H9 (cell line): Measurements from ENCODE around the gene GRIA4. TPM values are rescaled to one million over a fixed set of nuclear protein-coding genes. Genes with fewer than 3 reads are reported as not detected.

Experiments
- DNase-seq: peaks from one replicate; pipeline ENCODE4 v3.0.0-alpha.2; 2017
- H2AFZ ChIP-seq: one replicate; pipeline ENCODE4 v1.6.1; 2013; ENCODE audit warnings: mild to moderate bottlenecking, low read length, control low read depth, moderate library complexity
- H2AK5ac ChIP-seq: 2 replicates; pipeline ENCODE4 v1.6.1; 2013; ENCODE audit warnings: low read length, control low read depth, mixed read lengths; ENCODE audit not compliant: insufficient read length
- H2BK120ac ChIP-seq: one replicate; pipeline ENCODE4 v1.6.1; 2013; ENCODE audit warnings: low read depth, mild to moderate bottlenecking, low read length, control low read depth, inconsistent platforms; ENCODE audit not compliant: poor library complexity, severe bottlenecking
- H2BK12ac ChIP-seq: 2 replicates; pipeline ENCODE4 v1.6.1; 2013; ENCODE audit warnings: low read length, control low read depth, mixed read lengths, low read depth; ENCODE audit not compliant: insufficient read length
- H2BK15ac ChIP-seq: 2 replicates; pipeline ENCODE4 v1.6.1; 2013; ENCODE audit warnings: low read depth, low read length, control low read depth
- H2BK20ac ChIP-seq: one replicate; pipeline ENCODE4 v1.6.1; 2013; ENCODE audit warnings: low read depth, mild to moderate bottlenecking, low read length, control low read depth, inconsistent platforms; ENCODE audit not compliant: poor library complexity, severe bottlenecking
- H2BK5ac ChIP-seq: 2 replicates; pipeline ENCODE4 v1.6.1; 2013; ENCODE audit warnings: low read length, control low read depth, mixed read lengths; ENCODE audit not compliant: insufficient read length
- H3K14ac ChIP-seq: 2 replicates; pipeline ENCODE4 v1.6.1; 2013; ENCODE audit warnings: low read length, control low read depth; ENCODE audit not compliant: insufficient read depth
- H3K18ac ChIP-seq: 2 replicates; pipeline ENCODE4 v1.6.1; 2013; ENCODE audit warnings: low read depth, mild to moderate bottlenecking, mixed read lengths, low read length, control low read depth; ENCODE audit not compliant: insufficient read length
- H3K23ac ChIP-seq: 2 replicates; pipeline ENCODE4 v1.6.1; 2013; ENCODE audit warnings: low read length, control low read depth, mixed read lengths, low read depth; ENCODE audit not compliant: insufficient read length
- H3K23me2 ChIP-seq: 2 replicates; pipeline ENCODE4 v1.6.1; 2013; ENCODE audit warnings: low read depth, mild to moderate bottlenecking, mixed read lengths, low read length, control low read depth; ENCODE audit not compliant: insufficient read length, poor library complexity, severe bottlenecking
- H3K27ac ChIP-seq: 2 replicates; pipeline ENCODE4 v1.5.1; 2013; ENCODE audit warnings: low read length, control low read depth, mixed read lengths, low read depth; ENCODE audit not compliant: insufficient read length
- H3K27me3 ChIP-seq: 2 replicates; pipeline ENCODE4 v1.6.1; 2013; ENCODE audit warnings: low read length, control low read depth, inconsistent platforms; ENCODE audit not compliant: insufficient read depth
- H3K4ac ChIP-seq: 2 replicates; pipeline ENCODE4 v1.6.1; 2013; ENCODE audit warnings: low read depth, mild to moderate bottlenecking, control low read depth, inconsistent platforms, low read length, moderate library complexity
- H3K4me1 ChIP-seq: 2 replicates; pipeline ENCODE4 v1.6.1; 2013; ENCODE audit warnings: low read length, control low read depth, inconsistent platforms; ENCODE audit not compliant: insufficient read depth
- H3K4me2 ChIP-seq: 2 replicates; pipeline ENCODE4 v1.6.1; 2013; ENCODE audit warnings: low read length, control low read depth, mixed read lengths; ENCODE audit not compliant: insufficient read length, insufficient read depth
- H3K56ac ChIP-seq: 2 replicates; pipeline ENCODE4 v1.6.1; 2013; ENCODE audit warnings: low read depth, mild to moderate bottlenecking, mixed read lengths, low read length, control low read depth; ENCODE audit not compliant: insufficient read length
- H3K79me1 ChIP-seq: 2 replicates; pipeline ENCODE4 v1.6.1; 2013; ENCODE audit warnings: low read depth, mild to moderate bottlenecking, moderate library complexity, low read length, control low read depth, inconsistent platforms; ENCODE audit not compliant: insufficient read depth, poor library complexity, severe bottlenecking
- H3K79me2 ChIP-seq: 2 replicates; pipeline ENCODE4 v1.6.1; 2013; ENCODE audit warnings: low read length, control low read depth, inconsistent platforms; ENCODE audit not compliant: insufficient read depth
- H3K9ac ChIP-seq: 2 replicates; pipeline ENCODE4 v1.6.1; 2013; ENCODE audit warnings: low read length, control low read depth, mixed read lengths; ENCODE audit not compliant: insufficient read length; ENCODE audit errors: extremely low read depth
- H3K9me3 ChIP-seq: one replicate; pipeline ENCODE4 v1.6.1; 2013; ENCODE audit warnings: low read depth, low read length, inconsistent platforms; ENCODE audit not compliant: control insufficient read depth
- H3T11ph ChIP-seq: one replicate; pipeline ENCODE4 v1.6.1; 2013; ENCODE audit warnings: mild to moderate bottlenecking, low read length, control low read depth, inconsistent platforms
- H4K20me1 ChIP-seq: one replicate; pipeline ENCODE4 v1.6.1; 2013; ENCODE audit not compliant: control insufficient read depth, insufficient read length, insufficient read depth
- H4K5ac ChIP-seq: 2 replicates; pipeline ENCODE4 v1.6.1; 2013; ENCODE audit warnings: low read depth, mild to moderate bottlenecking, mixed read lengths, low read length, control low read depth; ENCODE audit not compliant: insufficient read length
- H4K8ac ChIP-seq: replicated peaks from 2 replicates; pipeline ENCODE4 v1.6.1; 2013; ENCODE audit warnings: low read length, control low read depth, mixed read lengths, low read depth; ENCODE audit not compliant: insufficient read length
- H4K91ac ChIP-seq: 2 replicates; pipeline ENCODE4 v1.6.1; 2013; ENCODE audit warnings: low read depth, mild to moderate bottlenecking, moderate library complexity, mixed read lengths, low read length, control low read depth; ENCODE audit not compliant: insufficient read length
- H3K27ac Mint-ChIP-seq, 3 experiments: 2 replicates in 2 of 3; 3 replicates in 1 of 3; pipeline ENCODE4 v1.8.0; 2020 to 2021; ENCODE audit warnings: mixed read lengths in 3 of 3, mild to moderate bottlenecking in 1 of 3, moderate library complexity in 1 of 3
- H3K27me3 Mint-ChIP-seq: 2 replicates; pipeline ENCODE4 v1.8.0; 2021; ENCODE audit warnings: low read depth, mild to moderate bottlenecking, moderate library complexity, mixed read lengths
- H3K36me3 Mint-ChIP-seq, 3 experiments: 2 replicates in 2 of 3; 3 replicates in 1 of 3; pipeline ENCODE4 v1.8.0; 2020 to 2021; ENCODE audit warnings: low read depth in 3 of 3, mixed read lengths in 3 of 3; ENCODE audit not compliant: insufficient read depth in 1 of 3
- H3K4me1 Mint-ChIP-seq, 2 experiments: 2 replicates each; pipeline ENCODE4 v1.8.0; 2020; ENCODE audit warnings: mixed read lengths in 2 of 2
- H3K4me3 Mint-ChIP-seq, 2 experiments: 2 replicates in 1 of 2; 3 replicates in 1 of 2; pipeline ENCODE4 v1.8.0; 2020 to 2021; ENCODE audit warnings: mild to moderate bottlenecking in 2 of 2, mixed read lengths in 2 of 2, moderate library complexity in 1 of 2
- H3K9me3 Mint-ChIP-seq, 2 experiments: 2 replicates in 1 of 2; 3 replicates in 1 of 2; pipeline ENCODE4 v1.8.0; 2020; ENCODE audit warnings: mild to moderate bottlenecking in 2 of 2, mixed read lengths in 2 of 2, moderate library complexity in 1 of 2
- WGBS: extraction: QIAGEN DNeasy Blood & Tissue Kit; methylation state at CpG from one replicate; pipeline ENCODE4 v1.1.7; 2013; ENCODE audit warnings: missing lambda C conversion rate, low lambda C conversion rate, mixed read lengths; ENCODE audit not compliant: insufficient read length; ENCODE audit errors: extremely low coverage; 5-methylcytosine and 5-hydroxymethylcytosine counted together
- total RNA-seq: library from RNA; stranded (reverse); gene quantifications from 2 replicates; pipeline ENCODE4 v1.2.1, GENCODE V29; 2021
- TF ChIP-seq, protein P1 (sequence below): fragments of 200-600 bp; sonication (generic); conservative IDR thresholded peaks from 3 replicates; pipeline ENCODE4 v1.8.0; 2021; ENCODE audit warnings: antibody characterized with exemption, mild to moderate bottlenecking

The GRIA4 gene
- total RNA-seq, 1 experiment from 2014 or later: 0.83 TPM

DNA sequence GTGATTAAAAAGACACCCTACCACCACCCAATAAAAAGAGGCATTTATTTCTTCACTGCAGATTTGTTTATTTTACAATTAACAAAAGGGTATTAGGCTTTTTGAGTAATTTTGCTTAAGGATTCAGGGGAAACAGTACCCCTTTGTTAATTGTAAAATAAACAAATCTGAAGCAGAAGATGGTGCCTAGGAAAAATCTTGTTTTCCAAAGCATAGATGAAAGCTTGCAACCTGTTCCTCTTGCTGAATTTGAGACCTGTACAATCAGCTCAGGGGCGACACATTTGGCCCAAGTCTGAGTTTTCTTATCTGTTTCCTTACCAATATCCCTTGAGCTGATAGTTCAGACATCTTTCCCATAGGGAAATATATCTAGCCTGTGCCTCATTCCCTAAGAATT, 171.9 kb downstream of the GRIA4 start:
- Histone ChIP-seq H2BK15ac (no peak overlapping the region), H3K4me2 (no peak overlapping the region), H3K23ac (no peak overlapping the region), H3K23me2 (no peaks in the 10 kb centered on the region), H4K8ac (no peak overlapping the region), H4K91ac (no peak overlapping the region), H3K27me3 (no peaks in the 10 kb centered on the region), H3K79me1 (no peaks in the 10 kb centered on the region), H3K14ac (no peak overlapping the region), H2BK5ac (no peak overlapping the region), H4K20me1 (no peaks in the 10 kb centered on the region), H2AK5ac (no peak overlapping the region), H3K9me3 (no peaks in the 10 kb centered on the region), H4K5ac (no peak overlapping the region), H3K27ac (no peak overlapping the region), H3K4me1 (no peaks in the 10 kb centered on the region; the same call in 1 of the 2 replicates), H3K4ac (no peak overlapping the region), H2AFZ (no peak overlapping the region), H2BK12ac (no peak overlapping the region), H3K18ac (no peak overlapping the region), H2BK120ac (no peak overlapping the region), H3T11ph (no peak overlapping the region), H3K56ac (no peak overlapping the region), H3K9ac (no peak overlapping the region), H3K79me2 (no peaks in the 10 kb centered on the region), H2BK20ac (no peak overlapping the region)
- no peak overlapping the region for H3K27ac Mint-ChIP-seq
- no peaks in the 10 kb centered on the region for H3K9me3 Mint-ChIP-seq
- TF ChIP-seq, protein P1, sequence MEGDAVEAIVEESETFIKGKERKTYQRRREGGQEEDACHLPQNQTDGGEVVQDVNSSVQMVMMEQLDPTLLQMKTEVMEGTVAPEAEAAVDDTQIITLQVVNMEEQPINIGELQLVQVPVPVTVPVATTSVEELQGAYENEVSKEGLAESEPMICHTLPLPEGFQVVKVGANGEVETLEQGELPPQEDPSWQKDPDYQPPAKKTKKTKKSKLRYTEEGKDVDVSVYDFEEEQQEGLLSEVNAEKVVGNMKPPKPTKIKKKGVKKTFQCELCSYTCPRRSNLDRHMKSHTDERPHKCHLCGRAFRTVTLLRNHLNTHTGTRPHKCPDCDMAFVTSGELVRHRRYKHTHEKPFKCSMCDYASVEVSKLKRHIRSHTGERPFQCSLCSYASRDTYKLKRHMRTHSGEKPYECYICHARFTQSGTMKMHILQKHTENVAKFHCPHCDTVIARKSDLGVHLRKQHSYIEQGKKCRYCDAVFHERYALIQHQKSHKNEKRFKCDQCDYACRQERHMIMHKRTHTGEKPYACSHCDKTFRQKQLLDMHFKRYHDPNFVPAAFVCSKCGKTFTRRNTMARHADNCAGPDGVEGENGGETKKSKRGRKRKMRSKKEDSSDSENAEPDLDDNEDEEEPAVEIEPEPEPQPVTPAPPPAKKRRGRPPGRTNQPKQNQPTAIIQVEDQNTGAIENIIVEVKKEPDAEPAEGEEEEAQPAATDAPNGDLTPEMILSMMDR: no peak
- H3K36me3 Mint-ChIP-seq: peaks cover 0 to 2% (median 0%) of the 10 kb centered on the region in 3 experiments; a peak in 2 of 7 replicates
- no peaks in the 10 kb centered on the region for H3K27me3 Mint-ChIP-seq
- H3K4me1 Mint-ChIP-seq: peaks cover 13 to 17% of the 10 kb centered on the region in 2 experiments
- no peak overlapping the region for H3K4me3 Mint-ChIP-seq
- no peak for DNase-seq
- WGBS: no CpG with 5 or more reads among the region's 1 CpG
